Activated effector memory CD4-positive, alpha-beta T cell treated with Interleukin-2 at 50 U/mL for 16 hours (primary cell): ENCODE data around the gene GPER1.

Source experiments
- DNase-seq: peaks from one replicate; pipeline ENCODE4 v3.0.0-alpha.2; 2020

Gene GPER1

DNA sequence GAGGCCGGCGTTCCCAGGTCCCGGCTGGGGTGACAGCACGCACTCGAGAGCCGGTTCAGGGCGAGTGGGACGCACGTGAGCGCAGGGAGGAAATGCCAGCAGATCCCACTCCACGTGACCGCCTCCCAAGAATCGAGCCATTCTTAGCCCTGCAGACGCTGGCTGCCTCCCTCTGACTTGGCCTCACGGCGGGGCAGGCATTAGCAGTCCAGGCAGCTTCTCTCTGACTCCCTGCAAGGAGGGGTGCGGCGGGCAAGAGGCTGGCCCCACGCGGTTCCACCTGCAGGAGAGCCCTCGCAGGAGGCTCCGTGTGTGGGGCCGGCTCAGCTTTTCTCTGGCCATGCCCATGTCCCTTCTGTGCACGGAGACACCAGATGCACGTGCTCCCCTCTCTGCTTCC is 33.5 kb upstream of the GPER1 start:
- no peak for DNase-seq

DNA sequence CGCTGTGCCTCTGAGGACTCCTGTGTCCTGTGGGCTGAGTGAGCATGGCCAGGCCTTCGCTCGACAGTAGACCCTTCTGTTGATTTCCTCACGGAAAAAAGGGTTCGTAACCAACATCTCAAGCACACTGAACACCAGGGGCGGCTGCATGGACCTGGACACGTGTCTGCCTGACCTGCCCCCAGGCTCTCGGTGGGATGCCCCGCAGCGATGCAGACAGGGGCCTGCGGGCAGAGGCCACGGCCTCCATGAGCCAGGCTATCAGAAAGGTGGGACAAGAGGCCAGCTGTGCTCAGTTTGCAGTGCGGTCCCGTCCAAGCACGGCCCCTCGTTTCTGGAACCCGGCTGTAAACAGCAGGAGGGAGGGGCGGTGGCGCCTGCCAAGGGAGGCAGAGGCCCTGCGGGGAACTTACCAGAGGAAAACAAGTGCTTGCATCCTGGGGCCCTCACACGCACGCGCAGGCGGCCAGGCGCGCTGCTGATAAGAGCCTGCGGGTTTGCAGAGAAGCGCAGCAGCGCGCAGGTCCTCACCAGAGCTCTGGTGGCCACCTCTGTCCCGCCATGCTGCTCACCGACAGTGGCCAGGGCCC is 33.0 kb upstream of the GPER1 start:
- peak; percentile 40 for DNase-seq

GRCh38 chr7:1055491-1055955 is 32.4 kb upstream of the GPER1 start:
- no peak for DNase-seq

DNA sequence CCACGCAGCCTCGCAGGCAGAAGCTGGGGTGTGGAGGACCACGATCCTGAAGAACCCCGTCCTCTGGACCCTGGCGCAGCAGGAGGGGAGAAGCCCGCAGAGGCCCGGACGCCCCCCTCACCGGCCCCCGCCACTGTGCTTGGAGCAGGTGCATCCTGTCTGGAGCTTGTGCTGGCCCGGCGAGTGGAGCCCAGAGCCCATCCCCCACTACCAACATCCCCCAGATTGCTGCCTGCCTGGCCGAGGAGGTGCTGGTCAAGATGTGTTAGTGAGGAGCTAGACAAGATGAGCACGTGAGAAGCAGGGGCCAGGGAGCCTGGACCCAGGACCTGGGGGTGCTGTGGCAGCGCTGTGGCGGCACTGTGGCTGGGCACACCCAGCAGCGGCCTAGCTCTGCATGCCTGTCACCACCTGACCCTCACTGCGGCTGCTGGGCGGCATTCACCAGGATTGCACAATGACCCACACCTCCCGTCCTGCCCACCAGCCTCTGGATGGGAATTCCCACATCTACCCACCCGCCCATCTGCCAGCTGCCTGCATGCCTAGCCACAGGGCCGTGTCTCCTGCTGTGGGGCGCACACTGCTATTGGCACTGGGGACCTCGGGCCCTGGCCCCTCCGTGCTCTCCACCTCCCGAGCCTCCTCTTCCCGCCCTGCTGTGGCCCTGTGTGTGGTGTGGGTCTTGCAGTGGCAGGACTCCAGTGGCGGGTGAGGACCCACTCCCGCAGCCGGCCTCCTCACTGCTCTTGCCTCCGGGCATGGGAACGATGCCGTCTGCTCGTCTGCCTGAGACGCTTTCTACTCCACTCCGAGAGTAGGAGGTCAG is 31.7 kb upstream of the GPER1 start:
- DNase-seq, result no peak

- DNase-seq, result no peak
Observed at GRCh38 chr7:1056785-1057410, 31.0 kb upstream of the GPER1 start.

GRCh38 chr7:1057416-1058291 is 30.3 kb upstream of the GPER1 start:
- DNase-seq, result no peak

- no peak for DNase-seq
Observed at GRCh38 chr7:1058311-1058710, 29.6 kb upstream of the GPER1 start.

DNA sequence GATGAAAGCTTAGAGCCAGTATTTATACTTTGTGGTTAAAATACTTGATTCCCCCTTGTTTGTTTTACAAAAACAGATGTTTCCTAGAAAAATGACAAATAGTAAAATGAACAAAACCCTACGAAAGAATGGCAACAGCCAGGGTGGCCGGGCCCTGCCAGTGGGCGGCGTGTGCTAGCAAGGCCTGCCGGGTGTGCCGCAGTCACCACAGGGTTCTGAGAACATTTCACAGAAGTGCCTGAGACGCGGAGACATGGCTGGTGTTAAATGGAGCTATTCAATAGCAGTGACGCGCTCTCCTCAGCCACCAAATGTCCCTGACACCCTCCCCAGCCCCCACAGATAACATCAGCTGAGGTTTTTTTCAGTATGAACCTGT is 29.1 kb upstream of the GPER1 start:
- no peak for DNase-seq

- DNase-seq, result no peak
Observed at GRCh38 chr7:1059200-1060091, 28.5 kb upstream of the GPER1 start.

GRCh38 chr7:1060315-1061072 is 27.4 kb upstream of the GPER1 start:
- no peak for DNase-seq

- no peak for DNase-seq
Observed at GRCh38 chr7:1061180-1061579, 26.7 kb upstream of the GPER1 start.

- no peak for DNase-seq
Observed at GRCh38 chr7:1062296-1063294, 25.3 kb upstream of the GPER1 start.

GRCh38 chr7:1063361-1063760 is 24.6 kb upstream of the GPER1 start:
- DNase-seq, result no peak

DNA sequence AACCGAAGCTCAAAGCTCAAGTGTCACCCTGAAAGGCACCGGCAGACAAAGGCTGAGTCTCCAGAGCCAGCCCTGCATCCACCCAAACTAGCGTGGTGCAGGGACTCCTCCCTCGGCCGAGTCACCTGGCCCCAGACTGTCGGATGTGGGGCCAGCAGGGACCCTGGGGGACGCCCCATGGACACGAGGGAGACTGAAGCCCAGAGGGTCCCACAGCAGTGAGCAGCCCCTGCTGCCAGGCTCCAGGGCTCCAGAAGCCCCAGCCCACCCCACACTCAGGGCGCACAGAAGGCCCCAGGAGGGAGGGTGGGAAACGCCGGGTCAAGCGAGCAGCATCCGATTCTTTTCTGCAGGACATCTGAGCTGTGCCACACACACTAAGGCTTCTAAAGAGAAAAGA is 23.3 kb upstream of the GPER1 start:
- no peak for DNase-seq

GRCh38 chr7:1065263-1065584 is 22.7 kb upstream of the GPER1 start:
- no peak for DNase-seq

GRCh38 chr7:1065585-1066241 is 22.2 kb upstream of the GPER1 start:
- peak; percentile 76 for DNase-seq

DNA sequence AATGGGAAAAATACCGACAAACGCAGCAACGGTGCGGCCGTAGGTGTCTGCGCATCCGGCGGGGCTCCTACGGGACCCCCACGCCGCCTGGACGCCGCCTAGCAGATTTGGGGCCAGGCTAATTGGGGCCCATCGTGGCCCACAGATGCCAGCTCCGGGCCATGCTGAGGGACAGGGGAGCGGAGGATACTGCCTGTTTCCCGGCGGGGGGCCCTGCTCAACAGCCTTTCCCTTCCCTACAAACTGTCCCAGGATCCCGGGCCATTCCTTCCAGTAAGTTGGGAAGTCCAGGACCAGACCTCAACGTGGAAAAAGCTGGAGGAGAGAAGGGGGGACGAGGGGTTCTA is 21.7 kb upstream of the GPER1 start:
- DNase-seq, result no peak

- DNase-seq, result no peak
Observed at GRCh38 chr7:1068013-1068412, 19.9 kb upstream of the GPER1 start.

- no peak for DNase-seq
Observed at GRCh38 chr7:1068619-1069018, 19.3 kb upstream of the GPER1 start.

GRCh38 chr7:1070544-1071011 is 17.3 kb upstream of the GPER1 start:
- DNase-seq, result no peak
